Stomach (tissue), 4 donors: Measurements from ENCODE around the gene RC3H2.

Experiments
- CTCF ChIP-seq, 7 experiments: fragments of 450-650 bp in 4 of 7; fragments of 200-600 bp in 3 of 7; sonication (generic) in 3 of 7; IDR thresholded peaks; one replicate each; pipeline ENCODE4 v1.5.1; 2016 to 2019; ENCODE audit warnings: antibody characterized with exemption in 7 of 7, control low read depth in 2 of 7, mild to moderate bottlenecking in 1 of 7
- POLR2A ChIP-seq, 4 donors: fragments of 450-650 bp; IDR thresholded peaks; one replicate each; pipeline ENCODE4 v1.6.1; 2016; ENCODE audit warnings: antibody characterized with exemption in 4 of 4, control low read depth in 2 of 4, mild to moderate bottlenecking in 1 of 4, moderate library complexity in 1 of 4

- TF ChIP-seq POLR2A (IDR thresholded peaks at IDR 0.05), result no peak
- no peak for TF ChIP-seq CTCF (IDR thresholded peaks at IDR 0.05)
Observed at GRCh38 chr9:122806661-122807060, 98.5 kb downstream of the RC3H2 start.
